WI38 (cell line): Measurements from ENCODE around the gene NR1I2.

Experiments used
- H3K4me3 ChIP-seq: 2 replicates; pipeline ENCODE4 v1.5.1; 2011; ENCODE audit warnings: low read depth, mild to moderate bottlenecking, control low read depth, low read length
- TF ChIP-seq, protein P1 (sequence below): IDR thresholded peaks from 2 replicates; pipeline ENCODE4 v1.5.1; 2012; ENCODE audit warnings: low read depth, mild to moderate bottlenecking, control low read depth, low read length

NR1I2 gene

DNA sequence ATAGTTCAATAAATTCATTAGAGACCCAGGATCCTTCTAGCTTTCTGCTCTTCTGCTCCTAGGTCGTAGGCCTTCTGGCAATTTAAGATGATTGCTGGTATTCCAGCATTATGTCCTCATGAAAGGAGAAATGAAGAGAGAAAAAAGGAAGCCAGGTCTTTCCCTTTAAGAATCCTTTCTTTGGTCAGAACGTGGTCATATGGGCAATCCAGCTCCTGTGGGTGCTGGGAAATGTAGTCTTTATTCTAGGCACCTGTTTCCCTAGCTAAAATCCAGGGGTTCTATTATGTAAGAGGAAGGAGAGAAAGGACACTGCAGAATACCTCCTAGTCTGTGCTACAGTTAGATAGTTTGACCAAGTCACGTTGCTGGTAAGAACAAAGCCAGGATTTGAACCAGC lies 35.5 kb upstream of the NR1I2 start:
- TF ChIP-seq, protein P1, sequence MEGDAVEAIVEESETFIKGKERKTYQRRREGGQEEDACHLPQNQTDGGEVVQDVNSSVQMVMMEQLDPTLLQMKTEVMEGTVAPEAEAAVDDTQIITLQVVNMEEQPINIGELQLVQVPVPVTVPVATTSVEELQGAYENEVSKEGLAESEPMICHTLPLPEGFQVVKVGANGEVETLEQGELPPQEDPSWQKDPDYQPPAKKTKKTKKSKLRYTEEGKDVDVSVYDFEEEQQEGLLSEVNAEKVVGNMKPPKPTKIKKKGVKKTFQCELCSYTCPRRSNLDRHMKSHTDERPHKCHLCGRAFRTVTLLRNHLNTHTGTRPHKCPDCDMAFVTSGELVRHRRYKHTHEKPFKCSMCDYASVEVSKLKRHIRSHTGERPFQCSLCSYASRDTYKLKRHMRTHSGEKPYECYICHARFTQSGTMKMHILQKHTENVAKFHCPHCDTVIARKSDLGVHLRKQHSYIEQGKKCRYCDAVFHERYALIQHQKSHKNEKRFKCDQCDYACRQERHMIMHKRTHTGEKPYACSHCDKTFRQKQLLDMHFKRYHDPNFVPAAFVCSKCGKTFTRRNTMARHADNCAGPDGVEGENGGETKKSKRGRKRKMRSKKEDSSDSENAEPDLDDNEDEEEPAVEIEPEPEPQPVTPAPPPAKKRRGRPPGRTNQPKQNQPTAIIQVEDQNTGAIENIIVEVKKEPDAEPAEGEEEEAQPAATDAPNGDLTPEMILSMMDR: no peak

DNA sequence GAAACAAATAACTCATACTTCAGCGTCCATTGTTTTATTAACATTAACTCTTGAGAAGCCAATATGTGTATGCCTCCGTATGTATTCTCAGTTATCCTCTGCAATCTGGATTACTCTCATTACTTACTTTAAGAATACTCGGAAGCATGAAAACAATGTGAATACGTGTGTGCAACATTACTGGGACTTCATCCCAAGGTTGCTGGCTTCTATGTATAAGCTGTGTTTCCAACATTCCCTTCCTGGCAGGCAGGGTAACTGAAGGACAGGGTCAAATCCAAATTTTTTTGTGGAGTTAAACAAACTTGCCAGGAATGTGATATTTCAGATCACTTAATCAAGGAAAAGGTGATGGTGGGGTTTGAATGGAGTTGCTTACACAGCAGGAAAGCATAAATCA lies 34.5 kb upstream of the NR1I2 start:
- H3K4me3 ChIP-seq: no peak overlapping the region
- TF ChIP-seq, protein P1: no peak

More for the DNA sequence above, 35.5 kb upstream of the NR1I2 start:
- no peak overlapping the region for H3K4me3 ChIP-seq

DNA sequence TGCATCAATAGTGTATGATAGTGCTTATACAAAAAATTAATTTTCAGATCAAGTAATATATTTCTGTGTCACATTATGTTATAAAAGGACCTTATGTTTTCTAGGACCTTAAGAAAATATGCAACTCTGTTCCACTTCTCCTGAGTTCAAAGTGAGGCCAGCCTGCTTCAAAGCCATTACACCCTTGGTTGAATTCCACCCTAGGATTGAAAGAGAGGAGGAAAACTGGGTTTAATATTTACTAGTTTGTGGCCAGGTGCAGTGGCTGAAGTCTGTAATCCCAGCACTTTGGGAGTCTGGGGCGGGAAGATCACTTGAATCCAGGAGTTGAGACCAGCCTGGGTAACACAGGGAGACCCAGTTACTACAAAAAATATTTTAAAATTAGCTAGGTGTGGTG lies 32.9 kb upstream of the NR1I2 start:
- TF ChIP-seq, protein P1: no peak
- no peak overlapping the region for H3K4me3 ChIP-seq

DNA sequence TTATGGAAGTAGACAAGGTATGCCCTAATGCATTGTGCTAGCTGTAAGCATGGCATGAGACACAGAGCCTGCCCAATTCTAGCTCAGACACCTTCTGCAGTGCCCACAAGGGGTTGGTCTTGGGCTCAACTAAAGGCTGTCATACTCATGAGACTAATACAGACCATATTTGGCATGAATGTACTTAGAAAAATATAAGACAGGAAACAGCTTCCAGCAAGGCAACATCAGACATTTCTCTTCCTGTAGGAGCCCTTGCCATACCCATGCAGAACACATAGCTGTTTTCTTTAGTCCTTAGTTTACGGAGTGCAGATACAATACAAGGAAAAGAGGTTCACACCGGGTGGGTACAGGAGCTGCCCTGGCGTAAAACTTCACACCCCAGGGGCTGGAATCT lies 30.5 kb upstream of the NR1I2 start:
- TF ChIP-seq, protein P1: no peak

DNA sequence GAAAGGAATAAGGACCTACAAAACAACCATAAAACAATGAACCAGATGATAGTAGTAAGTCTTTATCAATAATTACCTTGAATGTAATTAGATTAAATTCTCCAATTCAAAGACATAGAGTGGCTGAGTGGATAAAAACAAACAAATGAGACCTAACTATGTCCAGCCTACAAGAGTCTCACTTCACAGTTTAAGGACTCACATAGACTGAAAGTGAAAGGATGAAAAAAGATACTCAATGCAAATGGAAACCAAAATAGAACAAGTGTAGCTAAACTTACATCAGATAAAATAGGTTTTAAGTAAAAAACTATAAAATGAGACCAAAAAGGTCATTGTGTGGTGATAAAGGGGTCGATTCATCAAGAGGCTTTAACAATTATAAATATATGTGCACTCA lies 21.9 kb upstream of the NR1I2 start:
- H3K4me3 ChIP-seq: no peak overlapping the region
- TF ChIP-seq, protein P1: no peak

More for the DNA sequence above, 30.5 kb upstream of the NR1I2 start:
- no peak overlapping the region for H3K4me3 ChIP-seq

DNA sequence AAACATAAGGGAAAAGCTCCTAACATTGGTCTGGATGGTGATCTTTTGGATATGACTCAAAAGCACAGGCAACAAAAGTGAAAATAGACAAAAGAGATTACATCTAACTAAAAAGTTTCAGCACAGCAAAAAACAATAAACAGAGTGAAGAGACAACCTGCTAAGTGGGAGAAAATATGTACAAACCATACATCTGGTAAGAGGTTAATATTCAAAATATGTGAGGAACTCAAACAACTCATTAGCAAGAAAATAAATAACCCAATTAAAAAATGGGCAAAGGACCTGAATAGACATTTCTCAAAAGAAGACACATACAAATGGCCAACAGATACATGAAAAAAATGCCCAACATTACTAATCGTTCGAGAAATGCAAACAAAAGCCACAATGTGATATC lies 19.0 kb upstream of the NR1I2 start:
- no peak overlapping the region for H3K4me3 ChIP-seq
- TF ChIP-seq, protein P1: no peak

DNA sequence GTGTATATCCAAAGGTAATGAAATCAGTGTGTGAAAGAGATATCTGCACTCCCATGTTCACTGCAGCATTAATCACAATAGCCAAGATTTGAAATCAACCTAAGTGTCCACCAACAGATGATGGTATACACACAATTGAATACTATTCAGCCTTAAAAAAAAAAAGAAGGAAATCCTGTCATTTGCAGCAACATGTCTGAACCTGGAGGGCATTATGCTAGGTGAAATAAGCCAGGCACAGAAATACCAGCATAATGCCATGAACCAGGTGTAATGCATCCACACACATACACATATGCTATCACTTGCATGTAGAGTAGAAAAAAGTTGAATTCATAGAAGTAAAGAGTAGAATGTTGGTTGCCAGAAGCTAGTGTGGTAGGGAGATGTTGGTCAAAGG lies 18.4 kb upstream of the NR1I2 start:
- no peak overlapping the region for H3K4me3 ChIP-seq
- TF ChIP-seq, protein P1: no peak
